ENCODE data around the gene SUPT3H. TPM values are rescaled to one million over a fixed set of nuclear protein-coding genes. Genes with fewer than 3 reads are reported as not detected.
"Not testable (repeated sequence)": the region's sequence is repeated elsewhere in the genome, so short reads cannot be mapped to it uniquely, and the experiment has no call there.

The SUPT3H gene
- total RNA-seq, 1 experiment from 2014 or later = 12.7 TPM

DNA sequence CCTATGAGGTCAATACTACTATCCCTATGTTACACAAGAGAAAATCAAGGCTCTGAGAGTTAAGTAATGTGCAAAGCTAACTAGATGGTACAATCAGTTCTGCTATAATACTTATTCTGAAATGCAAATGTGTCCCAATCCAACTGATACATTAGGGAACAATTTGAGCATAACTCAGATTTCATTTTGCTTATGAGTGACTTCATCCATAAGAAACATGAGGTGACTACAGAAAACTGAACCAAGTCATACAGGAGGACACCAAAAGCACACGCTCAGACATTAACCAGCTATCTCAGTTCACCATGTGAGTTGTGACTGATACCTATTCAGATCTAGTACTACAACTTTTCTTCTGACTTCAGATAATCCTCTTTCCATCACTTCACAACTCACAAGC is 229.5 kb downstream of the SUPT3H start:
- DNase-seq (ENCODE audit: unreplicated experiment) = peak; percentile 4
- Mint-ChIP-seq H3K4me3 (ENCODE audit: unreplicated experiment) (no peak overlapping the region), H3K27me3 (ENCODE audit: insufficient read depth, unreplicated experiment) (no peaks in the 10 kb centered on the region), H3K4me1 (ENCODE audit: insufficient read depth, unreplicated experiment) (peaks cover 6% of the 10 kb centered on the region), H3K27ac (ENCODE audit: low read depth, unreplicated experiment) (peak overlapping the region; percentile 22), H3K9me3 (ENCODE audit: unreplicated experiment) (peaks cover 15% of the 10 kb centered on the region), H3K36me3 (ENCODE audit: insufficient read depth, unreplicated experiment) (no peaks in the 10 kb centered on the region)
- POLR2A ChIA-PET = no interaction called here
- CTCF ChIA-PET = no interaction called here
- intact Hi-C loops (cut with micrococcal nuclease) = no loop called here
- BruUV-seq (replicated peaks) = no TSS peak
- TF ChIP-seq, protein P1, sequence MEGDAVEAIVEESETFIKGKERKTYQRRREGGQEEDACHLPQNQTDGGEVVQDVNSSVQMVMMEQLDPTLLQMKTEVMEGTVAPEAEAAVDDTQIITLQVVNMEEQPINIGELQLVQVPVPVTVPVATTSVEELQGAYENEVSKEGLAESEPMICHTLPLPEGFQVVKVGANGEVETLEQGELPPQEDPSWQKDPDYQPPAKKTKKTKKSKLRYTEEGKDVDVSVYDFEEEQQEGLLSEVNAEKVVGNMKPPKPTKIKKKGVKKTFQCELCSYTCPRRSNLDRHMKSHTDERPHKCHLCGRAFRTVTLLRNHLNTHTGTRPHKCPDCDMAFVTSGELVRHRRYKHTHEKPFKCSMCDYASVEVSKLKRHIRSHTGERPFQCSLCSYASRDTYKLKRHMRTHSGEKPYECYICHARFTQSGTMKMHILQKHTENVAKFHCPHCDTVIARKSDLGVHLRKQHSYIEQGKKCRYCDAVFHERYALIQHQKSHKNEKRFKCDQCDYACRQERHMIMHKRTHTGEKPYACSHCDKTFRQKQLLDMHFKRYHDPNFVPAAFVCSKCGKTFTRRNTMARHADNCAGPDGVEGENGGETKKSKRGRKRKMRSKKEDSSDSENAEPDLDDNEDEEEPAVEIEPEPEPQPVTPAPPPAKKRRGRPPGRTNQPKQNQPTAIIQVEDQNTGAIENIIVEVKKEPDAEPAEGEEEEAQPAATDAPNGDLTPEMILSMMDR (IDR thresholded peaks at IDR 0.05; ENCODE audit: unreplicated experiment) = no peak

DNA sequence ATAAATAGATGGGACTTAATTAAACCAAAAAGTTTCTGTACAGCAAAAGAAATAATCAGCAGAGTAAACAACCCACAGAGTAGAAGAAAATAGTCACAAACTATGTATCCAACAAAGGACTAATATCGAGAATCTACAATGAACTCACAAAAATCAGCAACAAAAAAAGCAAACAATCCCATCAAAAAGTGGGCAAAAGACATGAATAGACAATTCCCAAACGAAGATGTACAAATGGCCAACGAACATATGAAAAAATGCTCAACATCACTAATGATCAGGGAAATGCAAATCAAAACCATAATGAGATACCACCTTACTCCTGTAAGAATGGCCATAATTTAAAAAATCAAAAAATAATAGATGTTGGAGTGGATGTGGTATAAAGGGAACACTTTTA is 232.1 kb downstream of the SUPT3H start:
- H3K27me3 Mint-ChIP-seq (ENCODE audit: insufficient read depth, unreplicated experiment); H3K27ac Mint-ChIP-seq (ENCODE audit: low read depth, unreplicated experiment); DNase-seq (ENCODE audit: unreplicated experiment); H3K4me3 Mint-ChIP-seq (ENCODE audit: unreplicated experiment); H3K4me1 Mint-ChIP-seq (ENCODE audit: insufficient read depth, unreplicated experiment); BruUV-seq (replicated peaks); POLR2A ChIA-PET; H3K36me3 Mint-ChIP-seq (ENCODE audit: insufficient read depth, unreplicated experiment); intact Hi-C loops (cut with micrococcal nuclease): not testable (repeated sequence)
- H3K9me3 Mint-ChIP-seq (ENCODE audit: unreplicated experiment) = peaks cover 23% of the 10 kb centered on the region
- CTCF ChIA-PET = interaction anchor here (0.6 kb wide), 1 partner anchor 20 kb away, joined by 3 read pairs; no protein-coding TSS in a partner anchor

DNA sequence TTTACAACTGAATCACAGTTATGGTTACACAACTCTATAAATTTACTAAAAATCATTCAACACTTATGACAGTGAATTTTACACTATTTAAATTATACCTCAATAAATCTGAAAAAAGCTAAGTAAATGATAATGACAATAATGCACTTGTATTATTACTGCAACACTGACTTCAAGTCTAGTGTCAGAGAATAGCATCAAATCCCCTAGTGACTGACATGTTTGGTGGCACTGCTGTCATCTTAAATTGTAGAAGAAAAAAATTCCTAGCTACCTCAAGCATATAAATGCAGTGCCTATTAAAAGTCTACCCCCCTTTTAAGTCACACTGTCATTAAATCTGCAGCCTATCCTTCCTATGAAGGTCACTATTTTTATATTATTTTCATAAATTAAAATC is 239.0 kb downstream of the SUPT3H start:
- DNase-seq (ENCODE audit: unreplicated experiment) = no peak
- Mint-ChIP-seq H3K9me3 (ENCODE audit: unreplicated experiment) (peaks cover 28% of the 10 kb centered on the region), H3K27me3 (ENCODE audit: insufficient read depth, unreplicated experiment) (no peaks in the 10 kb centered on the region), H3K4me1 (ENCODE audit: insufficient read depth, unreplicated experiment) (peaks cover 6% of the 10 kb centered on the region), H3K4me3 (ENCODE audit: unreplicated experiment) (no peak overlapping the region), H3K36me3 (ENCODE audit: insufficient read depth, unreplicated experiment) (peaks cover 6% of the 10 kb centered on the region), H3K27ac (ENCODE audit: low read depth, unreplicated experiment) (no peak overlapping the region)
- intact Hi-C loops (cut with micrococcal nuclease) = loop anchor here (1.0 kb wide), 1 partner anchor 12 kb away; no protein-coding TSS in a partner anchor
- ChIA-PET POLR2A (interaction anchor here (0.8 to 1.4 kb wide), 3 partner anchors 11 to 54 kb away, joined by 3 read pairs; no protein-coding TSS in a partner anchor), CTCF (no interaction called here)
- no TSS peak for BruUV-seq (replicated peaks)
- TF ChIP-seq, protein P1 (IDR thresholded peaks at IDR 0.05; ENCODE audit: unreplicated experiment) = no peak

DNA sequence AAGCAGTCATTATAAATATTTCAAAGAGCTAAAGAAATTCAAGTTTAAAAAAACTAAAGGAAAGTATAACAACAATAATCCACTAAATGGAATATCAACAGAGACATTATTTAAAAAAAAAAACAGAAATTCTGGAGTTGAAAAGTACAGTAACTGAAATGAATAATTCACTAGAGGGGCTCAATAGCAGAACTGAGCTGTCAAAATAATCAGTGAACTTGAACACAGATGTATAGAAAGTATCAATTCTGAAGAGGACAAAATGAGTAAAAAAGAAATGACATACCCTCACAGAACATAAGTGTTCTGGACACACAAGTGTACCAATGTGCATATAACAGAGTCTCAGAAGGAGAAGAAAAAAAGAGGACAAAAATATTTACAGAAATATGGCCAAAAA is 241.2 kb downstream of the SUPT3H start:
- intact Hi-C loops (cut with micrococcal nuclease) = no loop called here
- no TSS peak for BruUV-seq (replicated peaks)
- Mint-ChIP-seq H3K4me1 (ENCODE audit: insufficient read depth, unreplicated experiment) (peaks cover 11% of the 10 kb centered on the region), H3K4me3 (ENCODE audit: unreplicated experiment) (no peak overlapping the region), H3K9me3 (ENCODE audit: unreplicated experiment) (peaks cover 19% of the 10 kb centered on the region), H3K27me3 (ENCODE audit: insufficient read depth, unreplicated experiment) (no peaks in the 10 kb centered on the region), H3K36me3 (ENCODE audit: insufficient read depth, unreplicated experiment) (peaks cover 6% of the 10 kb centered on the region), H3K27ac (ENCODE audit: low read depth, unreplicated experiment) (no peak overlapping the region)
- CTCF ChIA-PET = no interaction called here
- TF ChIP-seq, protein P1 (IDR thresholded peaks at IDR 0.05; ENCODE audit: unreplicated experiment) = no peak
- no peak for DNase-seq (ENCODE audit: unreplicated experiment)
- POLR2A ChIA-PET = no interaction called here

Data from MCF 10A (cell line).